H1 (cell line): Measurements from ENCODE around the gene CTNND2.

Experiments
- CEBPB ChIP-seq: IDR thresholded peaks from 2 replicates; pipeline ENCODE4 v1.6.1; 2012; ENCODE audit warnings: low read depth, low read length
- JUN ChIP-seq: IDR thresholded peaks from 2 replicates; pipeline ENCODE4 v1.6.1; 2011; ENCODE audit warnings: low read depth, mild to moderate bottlenecking, improper control_type of control experiment, low read length
- NRF1 ChIP-seq: IDR thresholded peaks from 2 replicates; pipeline ENCODE4 v1.6.1; 2011; ENCODE audit warnings: mild to moderate bottlenecking, low read depth, low read length, improper control_type of control experiment
- SP2 ChIP-seq: IDR thresholded peaks from 2 replicates; pipeline ENCODE4 v1.6.1; 2012; ENCODE audit warnings: mild to moderate bottlenecking, low read length, inconsistent platforms
- TF ChIP-seq, protein P1 (sequence below), 3 experiments: IDR thresholded peaks; 1 replicate in 2 of 3; 2 replicates in 1 of 3; pipeline versions ENCODE4 v1.5.1 to v1.6.1; 2011; ENCODE audit warnings: low read length in 3 of 3, mild to moderate bottlenecking in 3 of 3, inconsistent platforms in 2 of 3, low read depth in 1 of 3, moderate library complexity in 1 of 3; ENCODE audit not compliant: insufficient read depth in 1 of 3; ENCODE audit errors: control extremely low read depth in 1 of 3
- TF ChIP-seq, protein P2 (sequence below): IDR thresholded peaks from 2 replicates; pipeline ENCODE4 v1.6.1; 2012; ENCODE audit warnings: low read length, inconsistent platforms

DNA sequence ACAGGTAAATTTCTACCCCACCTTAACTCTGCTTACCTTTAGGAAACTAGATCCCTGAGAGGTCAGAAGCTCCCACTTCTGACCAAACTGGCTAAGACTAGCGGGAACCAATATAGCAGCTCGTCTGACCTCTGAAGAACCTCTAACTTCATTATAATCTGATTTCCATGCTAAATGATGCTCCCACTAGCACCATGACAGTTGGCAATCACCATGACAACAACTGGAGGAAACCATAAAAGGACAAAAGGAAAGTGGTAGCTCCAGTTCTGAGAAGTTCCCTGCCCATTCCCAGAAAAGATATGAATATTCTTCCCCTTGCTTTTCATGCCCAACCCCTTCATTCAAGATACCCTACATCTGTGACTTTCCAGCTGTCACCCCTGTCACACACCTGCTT, 483.3 kb downstream of the CTNND2 start:
- TF ChIP-seq, protein P1, sequence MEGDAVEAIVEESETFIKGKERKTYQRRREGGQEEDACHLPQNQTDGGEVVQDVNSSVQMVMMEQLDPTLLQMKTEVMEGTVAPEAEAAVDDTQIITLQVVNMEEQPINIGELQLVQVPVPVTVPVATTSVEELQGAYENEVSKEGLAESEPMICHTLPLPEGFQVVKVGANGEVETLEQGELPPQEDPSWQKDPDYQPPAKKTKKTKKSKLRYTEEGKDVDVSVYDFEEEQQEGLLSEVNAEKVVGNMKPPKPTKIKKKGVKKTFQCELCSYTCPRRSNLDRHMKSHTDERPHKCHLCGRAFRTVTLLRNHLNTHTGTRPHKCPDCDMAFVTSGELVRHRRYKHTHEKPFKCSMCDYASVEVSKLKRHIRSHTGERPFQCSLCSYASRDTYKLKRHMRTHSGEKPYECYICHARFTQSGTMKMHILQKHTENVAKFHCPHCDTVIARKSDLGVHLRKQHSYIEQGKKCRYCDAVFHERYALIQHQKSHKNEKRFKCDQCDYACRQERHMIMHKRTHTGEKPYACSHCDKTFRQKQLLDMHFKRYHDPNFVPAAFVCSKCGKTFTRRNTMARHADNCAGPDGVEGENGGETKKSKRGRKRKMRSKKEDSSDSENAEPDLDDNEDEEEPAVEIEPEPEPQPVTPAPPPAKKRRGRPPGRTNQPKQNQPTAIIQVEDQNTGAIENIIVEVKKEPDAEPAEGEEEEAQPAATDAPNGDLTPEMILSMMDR (IDR thresholded peaks at IDR 0.05; ENCODE audit: control extremely low read depth in 1 of 3, insufficient read depth in 1 of 3, low read depth in 1 of 3, low read length in 3 of 3), result no peak
- TF ChIP-seq SP2 (no peak), NRF1 (no peak), JUN (no peak), CEBPB (no peak)
- TF ChIP-seq, protein P2, sequence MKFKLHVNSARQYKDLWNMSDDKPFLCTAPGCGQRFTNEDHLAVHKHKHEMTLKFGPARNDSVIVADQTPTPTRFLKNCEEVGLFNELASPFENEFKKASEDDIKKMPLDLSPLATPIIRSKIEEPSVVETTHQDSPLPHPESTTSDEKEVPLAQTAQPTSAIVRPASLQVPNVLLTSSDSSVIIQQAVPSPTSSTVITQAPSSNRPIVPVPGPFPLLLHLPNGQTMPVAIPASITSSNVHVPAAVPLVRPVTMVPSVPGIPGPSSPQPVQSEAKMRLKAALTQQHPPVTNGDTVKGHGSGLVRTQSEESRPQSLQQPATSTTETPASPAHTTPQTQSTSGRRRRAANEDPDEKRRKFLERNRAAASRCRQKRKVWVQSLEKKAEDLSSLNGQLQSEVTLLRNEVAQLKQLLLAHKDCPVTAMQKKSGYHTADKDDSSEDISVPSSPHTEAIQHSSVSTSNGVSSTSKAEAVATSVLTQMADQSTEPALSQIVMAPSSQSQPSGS, result no peak
